Stomach (tissue), 4 donors: Measurements from ENCODE around the gene KLHL10.

Experiments
- EP300 ChIP-seq: sonication (generic); formaldehyde crosslinking; IDR thresholded peaks from one replicate; pipeline ENCODE4 v1.6.1; 2017; ENCODE audit warnings: antibody characterized with exemption
- POLR2A ChIP-seq, 4 donors: fragments of 450-650 bp; IDR thresholded peaks; one replicate each; pipeline ENCODE4 v1.6.1; 2016; ENCODE audit warnings: antibody characterized with exemption in 4 of 4, control low read depth in 2 of 4, mild to moderate bottlenecking in 1 of 4, moderate library complexity in 1 of 4
- POLR2AphosphoS5 ChIP-seq, 3 donors: sonication (generic); formaldehyde crosslinking; IDR thresholded peaks; one replicate each; pipeline ENCODE4 v1.6.1; 2016; ENCODE audit warnings: antibody characterized with exemption in 3 of 3
- TF ChIP-seq, protein P1 (sequence below), 7 experiments: fragments of 450-650 bp in 4 of 7; fragments of 200-600 bp in 3 of 7; sonication (generic) in 3 of 7; IDR thresholded peaks; one replicate each; pipeline ENCODE4 v1.5.1; 2016 to 2019; ENCODE audit warnings: antibody characterized with exemption in 7 of 7, control low read depth in 2 of 7, mild to moderate bottlenecking in 1 of 7

GRCh38 chr17:41835214-41835799, 2.3 kb upstream of the KLHL10 start:
- TF ChIP-seq, protein P1, sequence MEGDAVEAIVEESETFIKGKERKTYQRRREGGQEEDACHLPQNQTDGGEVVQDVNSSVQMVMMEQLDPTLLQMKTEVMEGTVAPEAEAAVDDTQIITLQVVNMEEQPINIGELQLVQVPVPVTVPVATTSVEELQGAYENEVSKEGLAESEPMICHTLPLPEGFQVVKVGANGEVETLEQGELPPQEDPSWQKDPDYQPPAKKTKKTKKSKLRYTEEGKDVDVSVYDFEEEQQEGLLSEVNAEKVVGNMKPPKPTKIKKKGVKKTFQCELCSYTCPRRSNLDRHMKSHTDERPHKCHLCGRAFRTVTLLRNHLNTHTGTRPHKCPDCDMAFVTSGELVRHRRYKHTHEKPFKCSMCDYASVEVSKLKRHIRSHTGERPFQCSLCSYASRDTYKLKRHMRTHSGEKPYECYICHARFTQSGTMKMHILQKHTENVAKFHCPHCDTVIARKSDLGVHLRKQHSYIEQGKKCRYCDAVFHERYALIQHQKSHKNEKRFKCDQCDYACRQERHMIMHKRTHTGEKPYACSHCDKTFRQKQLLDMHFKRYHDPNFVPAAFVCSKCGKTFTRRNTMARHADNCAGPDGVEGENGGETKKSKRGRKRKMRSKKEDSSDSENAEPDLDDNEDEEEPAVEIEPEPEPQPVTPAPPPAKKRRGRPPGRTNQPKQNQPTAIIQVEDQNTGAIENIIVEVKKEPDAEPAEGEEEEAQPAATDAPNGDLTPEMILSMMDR (IDR thresholded peaks at IDR 0.05) = no peak
- TF ChIP-seq POLR2AphosphoS5 (IDR thresholded peaks at IDR 0.05) = no peak
- TF ChIP-seq POLR2A (IDR thresholded peaks at IDR 0.05) = no peak
- TF ChIP-seq EP300 = no peak
